HepG2 (cell line): Measurements from ENCODE around the gene EFNA3. TPM values are rescaled to one million over a fixed set of nuclear protein-coding genes. Genes with fewer than 3 reads are reported as not detected.

ENCODE experiments used
- ATF5 ChIP-seq: sonication (generic); formaldehyde crosslinking; IDR thresholded peaks from 2 replicates; pipeline ENCODE4 v1.4.0; 2020; ENCODE audit warnings: mild to moderate bottlenecking, low read depth, missing genetic modification reagents
- CC2D1A ChIP-seq: sonication (generic); formaldehyde crosslinking; IDR thresholded peaks from 2 replicates; pipeline ENCODE4 v1.8.1; 2023; ENCODE audit warnings: mild to moderate bottlenecking, missing genetic modification reagents
- CEBPB ChIP-seq: IDR thresholded peaks from 2 replicates; pipeline ENCODE4 v1.6.1; 2011; ENCODE audit warnings: low read depth, low read length, improper control_type of control experiment, borderline replicate concordance
- HHEX ChIP-seq: IDR thresholded peaks from 2 replicates; pipeline ENCODE4 v1.6.1; 2016; ENCODE audit warnings: control low read depth
- HOMEZ ChIP-seq: IDR thresholded peaks from 2 replicates; pipeline ENCODE4 v1.6.1; 2016; ENCODE audit warnings: low read depth
- MLX ChIP-seq: IDR thresholded peaks from 2 replicates; pipeline ENCODE4 v1.6.1; 2016
- MNT ChIP-seq: fragments of 450-650 bp; IDR thresholded peaks from 2 replicates; pipeline ENCODE4 v1.6.1; 2016
- STAG1 ChIP-seq: sonication (generic); formaldehyde crosslinking; IDR thresholded peaks from 2 replicates; pipeline ENCODE4 v1.4.0; 2020; ENCODE audit warnings: missing genetic modification reagents
- TCF12 ChIP-seq, 2 experiments: fragments of 450-650 bp in 1 of 2; sonication (generic) in 1 of 2; formaldehyde crosslinking in 1 of 2; IDR thresholded peaks; 2 replicates each; pipeline versions ENCODE4 v1.6.1 to v1.8.0; 2017 to 2022; ENCODE audit warnings: antibody characterized with exemption in 1 of 2, mild to moderate bottlenecking in 1 of 2, missing genetic modification reagents in 1 of 2, moderate library complexity in 1 of 2
- ZBTB14 ChIP-seq: sonication (generic); formaldehyde crosslinking; IDR thresholded peaks from 2 replicates; pipeline ENCODE4 v1.4.0; 2020; ENCODE audit warnings: missing genetic modification reagents
- ZMYM3 ChIP-seq: sonication (generic); formaldehyde crosslinking; IDR thresholded peaks from 2 replicates; pipeline ENCODE4 v1.5.1; 2020; ENCODE audit warnings: mild to moderate bottlenecking, missing genetic modification reagents
- ZNF17 ChIP-seq: sonication (generic); formaldehyde crosslinking; IDR thresholded peaks from 2 replicates; pipeline ENCODE4 v1.5.0; 2020; ENCODE audit warnings: mild to moderate bottlenecking, missing genetic modification reagents
- ZNF235 ChIP-seq: sonication (generic); formaldehyde crosslinking; IDR thresholded peaks from 2 replicates; pipeline ENCODE4 v1.8.1; 2023; ENCODE audit warnings: mild to moderate bottlenecking, missing genetic modification reagents, borderline replicate concordance
- ZNF318 ChIP-seq: sonication (generic); formaldehyde crosslinking; IDR thresholded peaks from 2 replicates; pipeline ENCODE4 v1.4.0; 2020; ENCODE audit warnings: mild to moderate bottlenecking, missing genetic modification reagents
- ZNF724P ChIP-seq: sonication (generic); formaldehyde crosslinking; IDR thresholded peaks from 2 replicates; pipeline ENCODE4 v1.8.0; 2022; ENCODE audit warnings: missing genetic modification reagents, borderline replicate concordance
- polyA plus RNA-seq, 8 experiments: library from polyadenylated mRNA; depleted of rRNA in 3 of 8; stranded (reverse) in 7 of 8; unstranded in 1 of 8; fragments of >200 nt; fragmentation: Illumina TruSeq in 4 of 8; extraction: Trizol in 4 of 8; gene quantifications; 2 replicates each; pipeline versions ENCODE4 v1.2.1 to v1.2.3, GENCODE V29; 2011 to 2016; ENCODE audit warnings: low read depth in 4 of 8, missing spikeins in 1 of 8, mixed read lengths in 1 of 8; ENCODE audit not compliant: insufficient read depth in 1 of 8
- total RNA-seq, 5 experiments: library from RNA; depleted of rRNA; stranded (reverse); fragments of >200 nt; fragmentation: Illumina TruSeq; extraction: Trizol; gene quantifications; 2 replicates each; pipeline ENCODE4 v1.2.3, GENCODE V29; 2016; ENCODE audit warnings: low read depth in 1 of 5

The EFNA3 gene
- total and polyA plus RNA-seq, 2 of the 13 experiments (the other 11 are each of a cell fraction or from before 2014, with no cell fraction given), result 1.0 to 5.7 TPM

- TF ChIP-seq ZMYM3 (CRISPR knock-in tag), result peak; percentile 53; the same call in 1 of the 2 replicates
- no peak for TF ChIP-seq MLX (CRISPR knock-in tag)
- TF ChIP-seq ATF5 (CRISPR knock-in tag), result no peak
- TF ChIP-seq MNT, result no peak
- no peak for TF ChIP-seq STAG1 (CRISPR knock-in tag)
- TF ChIP-seq ZBTB14 (CRISPR knock-in tag), result no peak
- no peak for TF ChIP-seq HOMEZ (CRISPR knock-in tag)
- no peak for TF ChIP-seq ZNF318
- TF ChIP-seq CC2D1A (CRISPR knock-in tag), result no peak
- no peak for TF ChIP-seq HHEX (CRISPR knock-in tag)
- TF ChIP-seq ZNF724P, result no peak
- no peak for TF ChIP-seq ZNF235 (CRISPR knock-in tag)
- no peak for TF ChIP-seq ZNF17
- TF ChIP-seq CEBPB, result no peak
- no peak for TF ChIP-seq TCF12 (IDR thresholded peaks at IDR 0.05)
- no peak for TF ChIP-seq TCF12 (CRISPR knock-in tag; IDR thresholded peaks at IDR 0.05)
Measured at GRCh38 chr1:155043793-155044192, 34.8 kb upstream of the EFNA3 start (continued).
